Myocyte (in vitro differentiated cells): Measurements from ENCODE around the gene HIRA. TPM values are rescaled to one million over a fixed set of nuclear protein-coding genes. Genes with fewer than 3 reads are reported as not detected.
A peak's percentile ranks its signal among the peaks of the same experiment; 100 is the strongest.
"Not testable (repeated sequence)": the region's sequence is repeated elsewhere in the genome, so short reads cannot be mapped to it uniquely, and the experiment has no call there.

ENCODE experiments used
- DNase-seq: peaks from one replicate; pipeline ENCODE4 v3.0.0-alpha.2; 2012; ENCODE audit warnings: low read depth
- total RNA-seq: library from RNA; depleted of rRNA; stranded (reverse); fragments of >200 nt; gene quantifications from 2 replicates; pipeline ENCODE4 v1.2.3, GENCODE V29; 2014

HIRA gene
- total RNA-seq, 1 donor from 2014 or later = 16.4 TPM

DNA sequence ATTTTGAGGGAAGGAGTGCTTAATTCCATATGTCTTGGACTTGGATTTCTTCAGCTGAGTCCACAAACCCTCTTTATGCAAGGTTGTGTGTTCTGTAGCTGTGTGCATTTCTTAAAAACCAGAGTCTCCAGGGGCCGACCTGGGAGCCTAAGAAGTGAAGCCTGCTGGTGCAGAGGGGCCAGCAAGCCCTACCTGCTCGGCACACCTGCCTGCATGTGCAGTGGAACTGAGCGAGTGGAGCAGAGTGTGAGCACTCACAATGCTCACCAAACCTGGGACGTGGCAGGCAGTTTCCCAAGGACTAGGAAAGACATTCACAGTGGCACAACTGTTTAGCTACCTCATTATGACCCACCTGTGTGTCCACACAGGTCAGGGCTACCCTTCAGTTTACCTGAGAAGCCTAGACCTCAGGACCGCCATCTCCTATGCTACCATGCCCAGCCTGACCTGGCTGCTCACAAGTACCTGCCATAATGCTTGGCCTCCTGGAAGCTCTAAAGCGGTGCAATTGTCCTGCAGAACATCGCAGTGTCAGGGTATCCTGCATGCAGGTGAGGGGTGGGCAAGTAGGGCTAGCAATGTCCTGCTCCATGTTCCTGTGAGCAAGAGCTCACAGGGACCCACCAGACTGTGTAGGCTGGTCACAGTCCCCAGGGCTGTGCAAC is 12.1 kb upstream of the HIRA start:
- no peak for DNase-seq

DNA sequence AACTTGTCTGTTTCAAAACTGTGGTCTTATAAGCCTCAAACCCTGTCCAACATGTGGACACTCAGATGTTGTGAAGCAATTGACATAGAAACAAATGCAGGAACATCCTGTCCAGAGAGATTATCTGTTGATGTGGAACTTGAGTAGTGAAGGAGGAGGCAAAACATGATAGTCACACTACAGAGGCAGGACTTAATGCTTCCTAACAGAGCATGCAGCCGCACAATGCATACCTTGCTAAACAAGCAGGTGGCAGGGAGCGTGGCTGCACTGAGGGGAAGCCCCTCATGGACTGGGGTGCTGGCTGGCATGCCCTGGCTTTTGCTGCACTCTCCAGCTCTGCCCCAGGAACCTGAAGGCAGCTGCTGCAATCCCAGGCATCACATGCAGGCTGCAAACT is 10.6 kb upstream of the HIRA start:
- no peak for DNase-seq

- no peak for DNase-seq
These were observed 9.1 kb upstream of the HIRA start for GRCh38 chr22:19440411-19441195.

- no peak for DNase-seq
These were observed 6.8 kb upstream of the HIRA start for GRCh38 chr22:19438298-19438697.

GRCh38 chr22:19436444-19437161 is 5.1 kb upstream of the HIRA start:
- not testable (repeated sequence) for DNase-seq

- DNase-seq = no peak
These were observed 3.5 kb upstream of the HIRA start for GRCh38 chr22:19434829-19435580.

DNA sequence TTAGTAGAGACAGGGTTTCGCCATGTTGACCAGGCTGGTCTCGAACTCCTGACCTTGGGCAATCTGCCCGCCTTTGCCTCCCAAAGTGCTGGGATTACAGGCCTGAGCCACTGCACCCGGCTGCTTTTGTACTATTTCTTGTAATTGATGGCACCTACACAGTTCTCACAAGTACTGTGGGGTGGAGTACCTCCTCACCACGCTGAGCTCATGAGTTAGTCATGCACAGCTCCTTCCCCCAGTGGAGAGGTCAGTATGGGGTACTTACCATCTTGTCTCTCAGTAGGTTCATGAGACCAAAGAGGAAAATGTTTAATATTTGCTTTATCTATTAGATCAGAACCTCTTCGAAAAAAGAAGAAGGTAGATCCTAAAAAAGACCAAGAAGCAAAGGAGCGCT is 2.9 kb upstream of the HIRA start:
- no peak for DNase-seq

GRCh38 chr22:19432133-19432851 is 759 bp upstream of the HIRA start, which contains the start of gene MRPL40:
MRPL40 (plus strand) TSS chr22:19432545; CDS start chr22:19432555, 10 bp downstream.
- peak; percentile 97 for DNase-seq

DNA sequence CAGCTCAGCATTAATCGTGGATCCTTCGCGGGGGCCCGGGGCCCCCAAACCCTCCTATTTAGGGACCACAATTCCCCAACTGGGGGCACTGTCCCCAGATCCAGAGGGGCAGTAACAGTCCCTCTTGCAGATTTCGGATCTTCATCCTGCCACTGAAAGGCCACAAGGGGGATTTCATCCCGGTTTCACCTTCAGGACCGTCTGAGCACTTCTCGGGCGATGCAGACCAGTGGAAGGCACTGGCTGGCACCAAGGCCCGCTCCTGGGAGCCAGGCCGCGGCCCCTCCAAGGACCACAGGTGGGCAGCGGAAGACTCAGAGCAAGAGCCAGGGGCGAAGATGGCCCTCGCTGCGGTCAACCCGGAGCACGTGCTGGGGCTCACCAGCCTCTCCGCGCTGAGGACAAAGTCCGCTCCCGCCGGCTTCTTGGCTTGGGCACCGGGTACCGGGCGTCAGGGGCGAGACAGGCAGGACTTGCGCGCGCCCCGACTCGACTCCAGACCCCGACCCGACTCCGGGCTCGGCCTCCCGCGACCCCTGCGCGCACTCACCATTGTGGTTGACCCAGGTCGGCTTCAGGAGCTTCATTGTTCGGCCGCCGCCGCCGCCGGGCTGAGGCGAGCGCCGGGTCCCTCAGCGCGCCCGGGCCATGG is 517 bp downstream of the HIRA start:
- peak; percentile 38 for DNase-seq

- peak; percentile 35 for DNase-seq
These were observed 1.3 kb downstream of the HIRA start for GRCh38 chr22:19429950-19430889.

DNA sequence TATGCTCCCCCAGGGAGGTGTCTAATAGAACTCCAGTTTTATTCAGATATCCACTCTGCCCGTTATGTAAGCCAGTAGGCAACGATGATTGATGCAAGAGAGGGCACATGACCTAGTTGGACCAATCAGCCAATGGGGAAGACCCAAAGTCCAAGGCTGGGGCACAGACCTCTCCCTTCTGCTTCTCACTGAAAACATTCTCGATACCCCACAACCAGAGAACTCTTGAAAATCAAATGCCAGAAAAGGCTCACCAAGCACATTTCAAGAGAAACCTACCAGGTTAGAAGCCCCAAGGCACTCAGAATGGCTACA is 7.4 kb downstream of the HIRA start:
- no peak for DNase-seq

DNA sequence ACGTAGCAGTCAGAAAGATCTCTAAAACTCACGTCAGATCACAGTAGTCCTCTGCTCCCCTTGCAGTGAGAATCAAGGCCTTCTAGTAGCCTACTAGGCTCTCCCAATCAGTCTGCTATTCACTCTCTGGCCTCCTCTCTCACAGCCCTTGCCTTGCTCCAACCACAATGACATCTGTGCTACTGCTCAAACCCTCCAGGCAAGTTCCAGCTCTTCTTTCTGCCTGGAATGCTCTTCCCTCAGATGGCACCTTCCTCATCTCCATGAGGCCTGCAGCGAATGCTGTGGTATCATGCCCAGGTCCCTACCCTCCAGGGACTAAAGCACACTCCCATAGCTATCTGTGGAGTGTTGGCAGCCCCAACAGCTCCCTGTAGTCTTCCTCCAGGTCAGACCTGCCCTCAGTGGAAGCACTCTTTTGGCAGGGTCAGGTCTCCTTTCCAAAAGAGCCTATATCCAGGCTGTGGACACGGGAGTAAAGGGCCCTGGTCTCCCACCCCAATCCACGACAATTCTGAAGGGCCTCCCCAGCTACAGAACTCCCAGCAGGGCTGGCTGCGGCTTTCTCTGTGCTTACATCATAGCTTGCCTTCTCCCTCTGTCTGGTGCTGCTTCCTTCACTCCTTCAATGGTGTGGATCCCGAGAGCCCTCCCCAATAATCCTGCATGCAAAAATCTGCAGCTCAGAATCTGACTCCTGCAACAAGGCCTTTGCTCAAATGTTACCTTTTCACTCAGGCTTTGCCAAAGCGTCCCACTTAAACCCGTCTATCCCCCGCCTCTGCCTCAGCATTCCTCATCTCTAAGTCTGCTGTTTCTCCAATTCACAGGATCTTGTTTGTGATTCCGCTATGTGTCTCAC is 8.9 kb downstream of the HIRA start:
- peak; percentile 69 for DNase-seq

DNA sequence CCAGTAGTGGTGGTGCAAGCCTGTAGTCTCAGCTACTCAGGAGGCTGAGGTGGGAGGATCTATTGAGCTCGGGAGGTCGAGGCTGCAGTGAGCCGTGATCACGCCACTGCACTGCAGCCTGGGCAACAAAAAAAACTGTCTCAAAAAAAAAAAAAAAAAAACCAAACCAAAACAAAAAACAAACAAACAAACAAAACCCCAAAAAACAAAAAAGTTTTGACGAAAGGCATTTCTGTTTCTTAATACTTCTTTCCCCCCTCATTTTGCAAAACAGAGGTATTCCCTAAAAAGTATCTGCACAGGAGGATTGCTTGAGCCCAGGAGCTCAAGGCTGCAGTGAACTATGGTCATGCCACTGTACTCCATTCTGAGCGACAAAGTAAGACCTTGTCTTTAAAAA is 11.2 kb downstream of the HIRA start:
- no peak for DNase-seq

DNA sequence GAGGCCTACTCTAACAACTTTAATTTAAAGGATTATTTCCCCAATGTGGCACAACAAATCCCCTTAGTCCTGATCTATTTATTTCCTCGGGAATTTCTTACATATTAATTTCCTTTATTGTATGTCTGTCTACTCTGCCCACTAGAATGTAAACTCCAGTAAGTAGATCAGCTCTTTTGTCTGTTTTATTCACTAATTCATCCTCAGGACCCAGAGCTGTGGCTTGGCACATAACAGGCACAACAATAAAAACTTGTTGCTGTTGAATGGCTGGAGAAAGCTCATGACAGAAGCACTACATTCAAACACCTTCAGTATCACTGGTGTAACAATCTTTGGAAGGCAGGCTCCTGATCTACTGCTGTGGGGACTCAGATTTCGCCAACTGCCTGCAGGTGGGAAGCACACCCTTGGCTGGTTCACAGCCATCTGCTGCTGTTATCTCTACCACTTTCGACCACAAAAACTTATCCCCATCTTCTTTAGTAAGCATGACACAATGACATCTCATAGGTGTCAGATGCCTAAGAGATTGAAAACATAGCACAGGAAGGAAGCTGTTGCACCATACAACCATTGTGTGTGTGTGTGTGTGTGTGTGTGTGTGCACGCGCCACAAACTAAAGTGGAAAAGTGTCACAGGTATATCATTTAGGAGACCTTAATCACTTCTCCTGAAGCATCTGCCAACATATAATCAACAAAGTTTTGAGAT is 11.9 kb downstream of the HIRA start:
- DNase-seq = peak; percentile 49

DNA sequence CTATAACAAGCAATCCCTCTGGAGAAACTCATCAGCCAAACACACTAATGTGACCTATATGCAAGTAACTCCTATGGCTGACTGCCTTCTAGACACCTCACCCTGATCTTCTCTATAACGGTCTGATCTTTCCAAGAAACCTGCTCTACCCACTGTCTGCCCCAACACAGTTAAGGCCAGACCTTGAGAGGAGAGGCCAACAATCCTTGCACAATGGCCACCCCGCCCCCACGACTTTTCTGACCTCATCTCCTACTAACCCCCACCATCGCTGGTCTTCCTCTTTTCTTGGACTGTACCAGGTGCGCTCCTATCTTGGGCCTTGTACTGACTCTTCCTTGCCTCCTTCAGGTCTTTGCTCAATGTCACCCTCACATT is 12.5 kb downstream of the HIRA start:
- DNase-seq = no peak

DNA sequence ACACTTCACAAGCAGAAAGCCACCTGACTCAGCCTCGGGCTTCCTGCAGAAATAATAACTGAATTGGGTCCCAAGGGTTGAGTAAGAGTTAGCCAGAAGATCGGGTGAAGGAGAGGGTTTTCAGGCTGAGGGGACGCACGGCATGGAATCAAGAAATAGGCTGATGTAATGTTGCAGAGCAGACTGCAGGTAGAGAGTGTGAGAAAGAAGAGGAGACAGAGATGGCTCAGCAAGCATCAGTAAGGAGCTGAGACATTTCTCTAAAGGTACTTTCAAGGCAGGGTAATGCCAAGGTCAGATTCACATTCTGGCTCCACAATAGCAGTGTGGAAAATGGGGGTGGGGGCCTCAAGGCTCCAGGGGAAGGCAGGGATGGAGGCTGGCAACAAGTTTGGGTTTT is 18.6 kb downstream of the HIRA start:
- no peak for DNase-seq

- no peak for DNase-seq
These were observed 19.1 kb downstream of the HIRA start for GRCh38 chr22:19412478-19412877.

DNA sequence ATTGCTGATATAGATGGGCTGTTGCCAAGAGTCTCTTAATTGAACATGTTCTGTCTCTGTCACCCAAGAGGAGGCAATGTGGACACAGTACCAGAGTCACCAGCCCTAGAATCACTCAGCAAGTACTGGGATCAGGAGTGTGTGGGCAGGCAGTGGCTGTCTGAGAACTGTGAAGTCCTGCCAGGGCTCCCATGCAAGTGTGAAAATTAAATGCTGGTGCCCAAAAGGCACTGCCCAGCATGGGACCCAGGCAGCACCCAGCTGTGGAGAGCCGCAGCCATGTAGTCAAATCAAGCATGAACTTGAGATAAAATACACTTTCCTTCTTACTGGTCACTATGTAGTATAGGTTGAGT is 19.9 kb downstream of the HIRA start:
- DNase-seq = no peak
